ENCODE data around the gene CCDC137.
"Not testable (repeated sequence)": the region's sequence is repeated elsewhere in the genome, so short reads cannot be mapped to it uniquely, and the experiment has no call there.

The CCDC137 gene

GRCh38 chr17:81666342-81667191 is at the start of gene CCDC137, which contains the start of gene OXLD1:
CCDC137 (plus strand) TSS chr17:81666737; CDS start chr17:81666767, 30 bp downstream.
OXLD1 (minus strand) TSS chr17:81666605; CDS start chr17:81666577, 28 bp downstream.
- H3K4me3 ChIP-seq = peak within 1 kb of the TSS; percentile 100
- peaks cover 56% of the 10 kb centered on the region for H3K36me3 ChIP-seq
- no peaks in the 10 kb centered on the region for H3K27me3 ChIP-seq
- peak within 1 kb of the TSS; percentile 99 for H3K4me2 ChIP-seq
- peak within 1 kb of the TSS; percentile 99 for H3K9ac ChIP-seq
- no peak for TF ChIP-seq Cebpa-rat (IDR thresholded peaks at IDR 0.05)
- peaks cover 12% of the 10 kb centered on the region; the same call in 1 of the 2 replicates for H4K20me1 ChIP-seq
- no peaks in the 10 kb centered on the region for H3K9me3 ChIP-seq
- H3K4me1 ChIP-seq = peaks cover 53% of the 10 kb centered on the region
- H3K27ac ChIP-seq = peak within 1 kb of the TSS; percentile 99

GRCh38 chr17:81616877-81617276 is 49.7 kb upstream of the CCDC137 start:
- peaks cover 74% of the 10 kb centered on the region for H4K20me1 ChIP-seq
- H3K9ac ChIP-seq = no peak overlapping the region
- 0 out of 2 replicates have a peak, but pooled peaks cover 4% of the 10 kb centered on the region for H3K9me3 ChIP-seq
- H3K4me2 ChIP-seq = no peak overlapping the region
- no peak overlapping the region for H3K27ac ChIP-seq
- H3K27me3 ChIP-seq = no peaks in the 10 kb centered on the region
- peaks cover 82% of the 10 kb centered on the region for H3K36me3 ChIP-seq
- H3K4me3 ChIP-seq = no peak overlapping the region
- TF ChIP-seq Cebpa-rat (IDR thresholded peaks at IDR 0.05) = no peak
- H3K4me1 ChIP-seq = peaks cover 39% of the 10 kb centered on the region

GRCh38 chr17:81618307-81618706 is 48.2 kb upstream of the CCDC137 start:
- not testable (repeated sequence) for H3K9me3 ChIP-seq, H3K27ac ChIP-seq, H3K27me3 ChIP-seq, H3K4me2 ChIP-seq, H3K9ac ChIP-seq, H3K4me3 ChIP-seq
- Histone ChIP-seq H3K36me3 (peaks cover 82% of the 10 kb centered on the region), H4K20me1 (peaks cover 73% of the 10 kb centered on the region), H3K4me1 (peaks cover 37% of the 10 kb centered on the region)

- peaks cover 13% of the 10 kb centered on the region for H3K9me3 ChIP-seq
- no peak overlapping the region for H3K27ac ChIP-seq
- peaks cover 4% of the 10 kb centered on the region; the same call in 1 of the 2 replicates for H3K4me1 ChIP-seq
- H3K4me2 ChIP-seq = no peak overlapping the region
- H3K9ac ChIP-seq = no peak overlapping the region
- H3K27me3 ChIP-seq = no peaks in the 10 kb centered on the region
- H4K20me1 ChIP-seq = peaks cover 64% of the 10 kb centered on the region
- no peak for TF ChIP-seq Cebpa-rat (IDR thresholded peaks at IDR 0.05)
- H3K36me3 ChIP-seq = peaks cover 98% of the 10 kb centered on the region
- no peak overlapping the region for H3K4me3 ChIP-seq
These were observed 44.9 kb upstream of the CCDC137 start for GRCh38 chr17:81621494-81622130.

GRCh38 chr17:81630274-81630673 is 36.3 kb upstream of the CCDC137 start:
- Histone ChIP-seq H3K36me3 (peaks cover 87% of the 10 kb centered on the region), H3K4me1 (peaks cover 14% of the 10 kb centered on the region), H4K20me1 (peaks cover 74% of the 10 kb centered on the region), H3K9me3 (peaks cover 9% of the 10 kb centered on the region), H3K27ac (no peak overlapping the region), H3K9ac (no peak overlapping the region), H3K4me2 (no peak overlapping the region), H3K4me3 (no peak overlapping the region), H3K27me3 (no peaks in the 10 kb centered on the region)
- TF ChIP-seq Cebpa-rat (IDR thresholded peaks at IDR 0.05) = no peak

GRCh38 chr17:81631482-81631881 is 35.1 kb upstream of the CCDC137 start:
- H3K27me3 ChIP-seq = no peaks in the 10 kb centered on the region
- peaks cover 75% of the 10 kb centered on the region for H3K36me3 ChIP-seq
- H3K4me2 ChIP-seq = no peak overlapping the region
- H3K4me3 ChIP-seq = no peak overlapping the region
- no peaks in the 10 kb centered on the region for H3K9me3 ChIP-seq
- TF ChIP-seq Cebpa-rat (IDR thresholded peaks at IDR 0.05) = no peak
- no peak overlapping the region for H3K27ac ChIP-seq
- peaks cover 24% of the 10 kb centered on the region for H3K4me1 ChIP-seq
- no peak overlapping the region for H3K9ac ChIP-seq
- H4K20me1 ChIP-seq = peaks cover 74% of the 10 kb centered on the region

GRCh38 chr17:81635431-81635830 is 31.1 kb upstream of the CCDC137 start:
- Histone ChIP-seq H3K36me3 (peaks cover 36% of the 10 kb centered on the region), H3K9me3 (no peaks in the 10 kb centered on the region), H3K4me2 (peak overlapping the region; percentile 94), H3K27me3 (no peaks in the 10 kb centered on the region), H3K4me3 (peak overlapping the region; percentile 91; the same call in 1 of the 2 replicates), H3K4me1 (peaks cover 29% of the 10 kb centered on the region), H3K9ac (peak overlapping the region; percentile 94; the same call in 1 of the 2 replicates), H3K27ac (no peak overlapping the region), H4K20me1 (peaks cover 64% of the 10 kb centered on the region)
- TF ChIP-seq Cebpa-rat (IDR thresholded peaks at IDR 0.05) = no peak

- Histone ChIP-seq H3K36me3 (peaks cover 30% of the 10 kb centered on the region), H4K20me1 (peaks cover 58% of the 10 kb centered on the region), H3K4me3 (peak overlapping the region; percentile 91), H3K9ac (peak overlapping the region; percentile 94), H3K27ac (peak overlapping the region; percentile 95), H3K27me3 (no peaks in the 10 kb centered on the region), H3K9me3 (no peaks in the 10 kb centered on the region), H3K4me2 (peak overlapping the region; percentile 94), H3K4me1 (peaks cover 29% of the 10 kb centered on the region)
- TF ChIP-seq Cebpa-rat (IDR thresholded peaks at IDR 0.05) = no peak
These were observed 30.5 kb upstream of the CCDC137 start for GRCh38 chr17:81635973-81636504.

GRCh38 chr17:81636505-81637288 is 29.8 kb upstream of the CCDC137 start, which contains the start of the genes NPLOC4 and TSPAN10:
NPLOC4 (minus strand) TSS chr17:81637112; CDS start chr17:81636930, 182 bp downstream.
TSPAN10 (plus strand) TSS chr17:81637196; CDS start chr17:81642413, 5,217 bp downstream.
- Histone ChIP-seq H3K36me3 (peaks cover 23% of the 10 kb centered on the region), H3K4me2 (peak within 1 kb of the TSS; percentile 94), H3K9ac (peak within 1 kb of the TSS; percentile 94), H3K27ac (peak within 1 kb of the TSS; percentile 95), H3K4me3 (peak within 1 kb of the TSS; percentile 91), H3K4me1 (peaks cover 29% of the 10 kb centered on the region), H4K20me1 (peaks cover 51% of the 10 kb centered on the region), H3K9me3 (no peaks in the 10 kb centered on the region), H3K27me3 (no peaks in the 10 kb centered on the region)
- TF ChIP-seq Cebpa-rat (IDR thresholded peaks at IDR 0.05) = no peak
